Measurements from ENCODE around the gene ALDH1L2.

ALDH1L2 gene

GRCh38 chr12:104975587-104976343, 108.5 kb downstream of the ALDH1L2 start:
- FAIRE-seq, result no peak

- no peak for FAIRE-seq
Observed at GRCh38 chr12:104974626-104975290, 109.5 kb downstream of the ALDH1L2 start.

- FAIRE-seq, result no peak
Observed at GRCh38 chr12:104973250-104973649, 111.0 kb downstream of the ALDH1L2 start.

- FAIRE-seq, result no peak
Observed at GRCh38 chr12:104971306-104971705, 113.0 kb downstream of the ALDH1L2 start.
